ENCODE data around the gene PNPT1. TPM values are rescaled to one million over a fixed set of nuclear protein-coding genes. Genes with fewer than 3 reads are reported as not detected.

PNPT1 gene
- total and polyA plus RNA-seq, 9 of the 15 experiments (the other 6 are each of a cell fraction or from before 2014, with no cell fraction given) = 46.5 to 104 (median 62.7) TPM

GRCh38 chr2:55649211-55649610, 44.4 kb downstream of the PNPT1 start:
- 83% methylated on average over 1 of the region's 1 CpG for WGBS (ENCODE audit: insufficient coverage, low coverage, missing lambda C conversion rate)
- POLR2A ChIA-PET = interaction anchor here (1.7 kb wide), 1 partner anchor 31 kb away, joined by 4 read pairs; no protein-coding TSS in a partner anchor
- Histone ChIP-seq H3K4me3 (no peak overlapping the region), H4K20me1 (replicated peaks; ENCODE audit: control insufficient read depth, insufficient read depth, low read length) (no peaks in the 10 kb centered on the region), H3K9ac (ENCODE audit: insufficient read depth in 1 of 2, low read depth in 2 of 2, low read length in 2 of 2) (no peak overlapping the region), H3K4me2 (ENCODE audit: insufficient read depth, low read length) (no peak overlapping the region), H3K27me3 (ENCODE audit: control insufficient read depth in 2 of 2, insufficient read depth in 2 of 2, low read length in 2 of 2) (no peaks in the 10 kb centered on the region), H3K36me3 (ENCODE audit: control insufficient read depth, insufficient read depth, low read length) (peaks cover 66% of the 10 kb centered on the region), H3K27ac (ENCODE audit: extremely low read depth, low read depth, low read length) (no peak overlapping the region), H3K4me1 (replicated peaks in 1 of 2; ENCODE audit: control insufficient read depth in 2 of 2, insufficient read depth in 2 of 2, low read length in 2 of 2) (no peaks in the 10 kb centered on the region; a peak in 1 of 5 replicates), H2AFZ (ENCODE audit: low read depth, low read length) (no peak overlapping the region), H3K79me2 (ENCODE audit: control insufficient read depth, insufficient read depth, low read length) (no peaks in the 10 kb centered on the region), H3K9me3 (replicated peaks; ENCODE audit: control insufficient read depth, insufficient read depth, low read depth, low read length) (no peaks in the 10 kb centered on the region), H3K9me1 (ENCODE audit: control insufficient read depth, insufficient read depth, low read length) (no peaks in the 10 kb centered on the region)
- no peak for DNase-seq (ENCODE audit: extremely low read depth in 1 of 4, low spot score in 3 of 4)
- in situ Hi-C loops (cut with MboI) = no loop called here
- BruUV-seq (replicated peaks) = no TSS peak
- intact Hi-C loops (cut with micrococcal nuclease) = no loop called here
- no peak for FAIRE-seq
- ATAC-seq = no peak
- CTCF ChIA-PET (ENCODE audit: low intra/inter-chr PET ratio) = no interaction called here
- no peak for TF ChIP-seq GATAD2B (IDR thresholded peaks at IDR 0.05; ENCODE audit: borderline replicate concordance)
- no peak for TF ChIP-seq KDM2B (CRISPR knock-in tag; IDR thresholded peaks at IDR 0.05)
- no peak for TF ChIP-seq HNRNPUL1 (IDR thresholded peaks at IDR 0.05; ENCODE audit: low read length)
- TF ChIP-seq HDAC2 (IDR thresholded peaks at IDR 0.05) = no peak
- TF ChIP-seq MAFF (IDR thresholded peaks at IDR 0.05; ENCODE audit: low read length) = no peak
- TF ChIP-seq E2F4 (CRISPR knock-in tag; IDR thresholded peaks at IDR 0.05; ENCODE audit: low read depth) = no peak
- no peak for TF ChIP-seq HMG20A (CRISPR knock-in tag; conservative IDR thresholded peaks at IDR 0.05)
- TF ChIP-seq MEF2A (IDR thresholded peaks at IDR 0.05; ENCODE audit: control insufficient read depth, low read depth, low read length) = no peak

All from K562 (cell line).